ENCODE results near the gene SERPINE2.

SERPINE2 gene

DNA sequence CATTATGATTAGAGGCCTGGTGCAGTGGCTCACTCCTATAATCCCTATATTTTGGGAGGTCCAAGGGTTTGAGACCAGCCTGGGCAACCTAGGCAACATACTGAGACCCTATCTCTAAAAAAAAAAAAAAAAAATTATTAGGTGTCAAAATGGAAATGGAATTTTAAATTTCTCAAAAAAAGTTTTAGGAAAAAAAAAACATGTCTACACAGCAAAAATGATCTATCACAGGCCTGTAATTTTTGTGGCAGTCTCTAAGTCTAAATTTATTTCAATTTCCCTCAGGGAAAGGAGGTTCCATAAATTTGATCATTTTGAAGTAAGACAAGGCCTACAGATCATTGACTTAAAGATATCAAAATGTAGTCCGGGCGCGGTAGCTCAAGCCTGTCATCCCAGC is 65.5 kb downstream of the SERPINE2 start:
- DNase-seq (ENCODE audit: low spot score) = no peak

DNA sequence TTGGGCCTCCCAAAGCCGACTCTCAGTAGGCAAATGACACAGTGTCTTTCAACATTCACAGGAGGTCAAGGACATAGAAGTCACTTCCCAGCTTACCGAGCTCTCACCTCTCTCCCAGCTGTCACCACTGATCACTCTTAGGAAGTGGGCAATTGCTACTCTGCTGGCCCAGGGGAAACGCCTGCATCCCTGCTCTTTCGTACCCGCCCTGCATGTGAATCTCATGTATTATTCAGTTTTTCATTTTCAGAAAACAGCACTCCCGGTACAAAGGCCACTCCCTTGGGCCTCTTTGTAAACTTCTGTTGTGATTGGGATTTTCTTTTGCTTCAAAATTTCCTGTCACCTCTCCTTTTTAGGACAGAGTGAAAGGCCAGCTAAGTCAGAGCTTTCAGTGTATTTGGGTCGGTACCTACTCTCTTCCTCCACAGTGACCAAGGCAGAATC is 66.4 kb downstream of the SERPINE2 start:
- no peak for DNase-seq (ENCODE audit: low spot score)

DNA sequence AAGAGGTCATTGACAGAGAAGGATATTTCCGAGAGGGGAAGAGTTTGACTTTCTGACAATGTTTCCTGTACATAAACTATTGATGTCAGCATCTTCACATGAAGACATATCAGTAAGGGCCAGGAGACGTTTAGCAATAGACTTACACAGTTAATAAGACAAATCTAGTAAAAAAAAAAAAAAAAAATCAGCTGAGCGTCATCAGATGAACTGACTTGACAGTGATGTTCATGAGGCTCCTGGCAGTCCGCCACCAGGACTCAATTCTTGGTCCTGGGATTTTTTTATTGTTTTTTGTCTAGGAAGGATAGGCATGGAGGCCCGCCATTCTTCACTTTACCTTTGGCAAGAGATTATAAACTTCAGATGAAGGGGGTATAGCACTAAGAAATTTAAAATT is 67.4 kb downstream of the SERPINE2 start:
- no peak for DNase-seq (ENCODE audit: low spot score)

DNA sequence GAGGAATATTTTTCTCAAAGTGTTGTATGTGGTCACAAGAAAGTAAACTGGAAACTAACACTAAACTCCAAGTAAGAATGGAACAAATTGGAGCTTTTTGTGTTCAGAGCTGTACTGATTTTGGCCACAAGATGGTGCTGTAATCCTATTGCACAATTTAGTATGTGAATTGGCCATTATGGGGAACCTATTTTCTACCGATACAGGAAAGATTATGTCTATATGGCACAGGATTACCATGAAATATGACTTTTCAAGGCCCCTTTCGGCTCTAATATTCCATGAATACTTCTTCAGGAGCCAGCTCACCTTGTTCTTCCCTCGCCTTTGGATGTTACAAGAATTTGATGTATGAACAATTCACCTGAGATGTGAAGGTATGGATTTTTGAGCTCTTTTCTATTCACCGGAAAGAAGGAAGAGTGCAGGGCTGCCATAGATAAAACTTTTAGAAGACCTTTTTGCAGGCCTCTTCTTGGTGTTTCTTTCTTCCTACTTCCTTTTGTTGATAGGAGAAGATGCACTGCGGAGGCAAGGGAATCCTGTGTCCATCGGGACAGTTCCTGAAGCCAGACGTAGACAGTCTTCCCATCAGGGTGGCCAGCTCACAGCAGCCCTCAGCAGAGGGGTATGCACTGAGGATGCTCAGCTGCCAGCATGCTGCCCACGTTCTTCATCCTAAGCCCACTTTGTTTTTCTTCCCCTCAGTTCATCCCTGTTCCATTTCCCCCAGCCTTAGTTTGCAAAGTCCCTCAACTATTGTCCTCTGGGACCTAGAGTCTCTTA is 68.5 kb downstream of the SERPINE2 start:
- DNase-seq (ENCODE audit: low spot score) = no peak

DNA sequence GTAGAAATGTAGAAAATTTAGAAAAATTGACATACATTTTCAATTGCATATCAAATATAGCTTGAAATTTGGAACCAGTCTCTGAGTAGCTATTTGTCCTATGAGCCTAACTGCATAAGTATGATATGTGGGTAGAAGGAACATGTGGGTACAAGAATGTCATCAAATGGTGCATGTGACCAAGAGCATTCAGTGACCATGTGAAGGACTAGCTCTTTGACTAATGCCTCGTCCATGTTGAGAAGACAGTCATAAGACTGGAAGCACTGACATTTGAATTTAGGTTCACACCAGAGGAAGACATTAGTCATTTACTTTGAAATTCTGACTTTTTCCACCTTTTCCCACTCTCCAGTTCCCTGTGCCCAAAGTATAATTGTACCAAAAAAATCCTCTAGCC is 69.2 kb downstream of the SERPINE2 start:
- DNase-seq (ENCODE audit: low spot score) = no peak

DNA sequence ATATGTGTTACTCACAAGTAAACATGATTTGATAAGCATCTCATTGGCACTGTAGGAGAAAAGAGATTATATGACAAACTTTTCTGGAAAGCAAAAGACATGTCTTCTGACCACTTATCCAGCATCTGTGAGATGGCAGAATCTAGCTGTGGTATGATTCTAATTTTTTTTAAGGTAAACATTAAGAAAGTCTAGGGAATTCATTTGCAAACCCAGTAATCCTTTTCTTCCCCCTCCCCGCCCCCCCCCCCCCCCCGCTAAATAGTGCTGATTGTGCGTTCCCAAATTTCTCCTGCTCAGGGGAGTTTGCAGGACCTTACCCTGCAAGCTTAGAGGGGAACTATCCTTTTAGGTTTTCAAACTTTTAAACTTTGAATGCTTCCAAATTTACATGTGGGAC is 69.8 kb downstream of the SERPINE2 start:
- no peak for DNase-seq (ENCODE audit: low spot score)

DNA sequence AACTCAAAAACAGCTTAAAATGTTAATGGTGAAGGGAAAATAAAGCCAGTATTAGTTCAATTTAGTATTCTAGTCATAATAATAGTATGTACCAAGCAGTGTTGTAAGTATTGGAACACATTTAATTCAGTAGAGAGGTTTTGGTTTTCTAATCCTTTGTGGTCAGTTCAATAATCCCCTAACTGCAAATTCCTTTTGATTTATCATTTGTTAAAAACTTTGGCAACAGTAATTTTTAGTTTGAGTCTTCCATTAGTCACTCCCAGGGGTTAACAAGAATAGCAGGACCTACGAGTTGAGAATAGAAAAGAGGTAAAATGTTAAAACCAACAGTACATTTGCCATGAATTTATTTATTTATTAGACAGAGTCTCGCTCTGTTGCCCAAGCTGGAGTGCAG is 71.1 kb downstream of the SERPINE2 start:
- DNase-seq (ENCODE audit: low spot score) = no peak

DNA sequence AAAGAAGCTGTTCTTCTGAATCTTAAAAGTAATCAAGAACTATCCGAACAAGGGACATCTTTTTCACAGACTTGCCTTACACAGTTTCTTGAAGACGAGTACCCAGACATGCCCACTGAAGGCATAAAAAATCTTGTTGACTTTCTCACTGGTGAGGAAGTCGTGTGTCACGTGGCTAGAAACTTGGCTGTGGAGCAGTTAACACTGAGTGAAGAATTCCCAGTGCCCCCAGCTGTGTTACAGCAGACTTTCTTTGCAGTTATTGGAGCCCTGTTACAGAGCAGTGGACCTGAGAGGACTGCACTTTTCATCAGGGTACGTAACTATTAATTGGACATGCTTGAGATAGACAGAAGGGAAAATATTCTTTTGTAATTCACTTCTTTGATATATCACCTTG is 79.4 kb downstream of the SERPINE2 start:
- DNase-seq (ENCODE audit: low spot score) = no peak

DNA sequence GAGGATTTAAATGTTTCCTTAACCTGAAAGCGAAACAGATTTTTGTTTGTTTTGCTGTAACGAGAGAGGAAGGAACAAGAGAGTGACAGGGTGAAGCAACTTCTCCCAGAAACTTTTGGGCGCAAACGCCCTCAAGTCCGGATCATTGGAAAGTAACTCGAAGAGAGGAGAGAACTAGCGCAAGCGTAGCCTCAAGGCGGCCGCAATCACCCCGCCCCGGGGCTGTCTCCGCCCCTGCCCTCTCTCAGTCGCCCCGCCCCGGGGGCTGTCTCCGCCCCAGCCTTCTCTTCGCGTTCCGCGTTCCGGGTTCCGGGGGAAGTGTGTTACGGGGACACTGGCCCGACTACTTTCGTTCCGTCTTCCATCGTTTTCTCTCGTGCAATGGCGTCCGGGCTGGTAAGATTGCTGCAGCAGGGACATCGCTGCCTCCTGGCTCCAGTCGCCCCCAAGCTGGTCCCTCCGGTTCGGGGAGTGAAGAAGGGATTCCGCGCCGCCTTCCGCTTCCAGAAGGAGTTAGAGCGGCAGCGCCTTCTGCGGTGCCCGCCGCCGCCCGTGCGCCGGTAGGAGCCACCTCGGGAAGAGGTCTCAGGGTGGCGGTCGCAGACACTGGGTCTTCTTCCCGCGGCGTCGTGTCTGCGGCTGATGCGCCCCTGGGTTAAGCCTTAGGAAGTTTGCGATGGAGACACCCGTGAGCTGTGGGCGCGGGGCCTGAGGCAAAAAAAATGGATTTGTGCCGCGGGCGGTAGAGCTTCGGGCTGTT is 81.8 kb downstream of the SERPINE2 start, which contains the start of gene MRPL44:
Gene MRPL44 (plus strand): TSS at position 372 of the 760 bp plus-strand sequence. CDS start 10 bp downstream, at position 382.
- DNase-seq (ENCODE audit: low spot score) = peak; percentile 95

DNA sequence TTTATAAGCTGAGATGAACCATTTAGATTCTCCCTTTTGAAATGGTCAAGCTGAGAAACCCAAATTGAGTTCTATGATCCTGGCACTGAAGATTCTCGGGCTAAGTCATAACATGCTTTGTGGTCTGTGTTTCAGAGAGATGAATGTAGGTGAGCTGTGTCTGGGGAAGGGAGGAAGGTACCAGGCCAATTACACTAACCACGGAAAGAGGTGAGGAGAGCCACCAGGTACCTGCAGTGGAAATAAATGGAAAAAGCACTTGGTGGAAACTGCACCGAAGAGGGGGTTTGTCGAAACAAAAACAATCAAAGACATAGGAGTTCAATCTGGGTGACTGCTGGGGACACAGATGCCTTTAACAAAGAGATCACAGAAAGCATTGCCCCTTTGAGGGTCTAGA is 82.8 kb downstream of the SERPINE2 start:
- no peak for DNase-seq (ENCODE audit: low spot score)

DNA sequence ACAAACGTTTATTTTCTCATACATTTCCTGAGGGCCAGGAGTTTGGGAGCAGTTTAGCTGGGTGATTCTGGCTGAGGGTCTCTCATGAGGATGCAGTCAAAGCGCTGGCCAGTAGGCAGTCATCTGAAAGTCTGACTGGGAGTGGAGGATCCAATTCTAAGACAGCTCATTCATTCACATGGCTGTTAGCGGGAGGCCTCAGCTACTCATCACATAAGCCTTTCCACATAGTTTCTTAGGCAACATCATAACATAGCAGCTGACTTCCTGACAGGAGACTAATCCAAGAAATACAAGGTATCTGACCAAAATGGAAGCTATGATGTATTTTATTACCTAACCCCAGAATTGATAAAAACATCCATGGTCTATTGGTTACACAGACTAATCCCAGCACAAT is 84.7 kb downstream of the SERPINE2 start:
- peak; percentile 56 for DNase-seq (ENCODE audit: low spot score)

DNA sequence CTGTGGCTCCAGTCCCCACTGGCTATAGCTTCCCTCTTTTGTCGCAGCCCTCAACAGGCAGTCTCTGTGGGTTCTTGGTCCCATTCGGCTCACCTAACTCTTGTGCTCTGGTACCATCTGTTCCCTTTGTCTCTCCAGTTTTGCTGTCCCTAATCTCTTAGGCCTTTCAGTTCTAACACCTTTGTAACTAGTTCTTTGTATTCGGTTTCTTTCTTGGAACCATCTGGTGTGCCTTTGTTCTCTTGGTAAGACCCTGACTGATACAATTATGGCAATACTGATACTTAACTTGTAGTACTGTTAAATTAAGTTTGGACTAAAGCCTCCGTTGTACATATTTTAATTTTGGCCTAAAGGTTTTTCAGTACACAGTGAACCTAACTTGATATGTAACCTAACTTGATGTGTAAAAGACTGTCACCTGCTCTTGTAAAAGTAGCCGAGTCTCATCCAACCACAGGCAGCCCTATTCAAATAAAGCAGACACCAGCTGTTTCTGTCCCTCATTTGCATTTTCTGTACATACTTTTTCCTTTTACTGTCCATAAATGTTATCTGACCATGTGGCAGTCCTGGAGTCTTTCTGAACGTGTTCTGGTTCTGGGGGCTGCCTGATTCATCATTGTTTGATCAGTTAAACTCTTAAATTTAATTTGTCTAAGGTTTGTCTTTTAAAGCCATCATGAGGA is 86.7 kb downstream of the SERPINE2 start:
- DNase-seq (ENCODE audit: low spot score) = no peak

DNA sequence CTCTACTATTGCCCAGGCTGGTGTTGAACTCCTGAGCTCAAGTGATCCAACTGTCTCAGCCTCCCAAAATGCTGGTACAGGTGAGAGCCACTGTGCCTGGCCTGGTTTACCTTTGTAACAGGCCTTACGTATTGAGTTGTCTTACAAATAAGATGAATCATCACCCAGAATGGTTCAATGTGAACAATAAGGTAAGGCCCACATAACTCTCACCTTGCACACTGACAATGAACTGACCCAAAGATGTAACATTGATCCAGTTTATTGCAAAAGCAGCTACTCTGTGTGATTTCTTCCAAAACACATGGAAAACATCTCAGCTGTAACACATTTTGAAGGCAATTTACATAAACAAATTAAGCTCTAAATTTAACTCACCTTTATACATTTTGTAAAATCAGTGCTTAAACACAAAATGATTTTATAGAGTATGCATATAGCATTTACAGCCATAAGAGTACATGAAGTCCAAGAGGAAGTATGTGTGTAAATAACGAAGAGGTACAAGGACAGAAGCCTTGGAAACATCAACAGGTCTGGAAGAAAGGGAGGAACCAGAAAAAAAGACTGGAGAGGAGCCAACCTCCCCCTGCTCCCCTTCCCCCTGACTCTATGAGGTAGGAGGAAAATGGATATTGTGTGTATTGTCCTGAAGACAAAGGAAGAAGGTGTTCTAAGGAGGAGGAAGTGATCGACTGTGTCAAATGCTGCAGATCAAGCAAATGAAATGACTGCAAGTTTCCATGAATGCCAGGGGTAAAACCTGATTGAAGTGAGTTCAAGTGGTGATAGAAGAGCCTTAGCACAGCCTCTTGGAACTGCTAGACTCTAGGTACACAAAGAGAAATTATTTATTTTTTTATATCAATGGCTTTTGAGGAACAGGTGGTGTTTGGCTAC is 88.4 kb downstream of the SERPINE2 start:
- DNase-seq (ENCODE audit: low spot score) = no peak

DNA sequence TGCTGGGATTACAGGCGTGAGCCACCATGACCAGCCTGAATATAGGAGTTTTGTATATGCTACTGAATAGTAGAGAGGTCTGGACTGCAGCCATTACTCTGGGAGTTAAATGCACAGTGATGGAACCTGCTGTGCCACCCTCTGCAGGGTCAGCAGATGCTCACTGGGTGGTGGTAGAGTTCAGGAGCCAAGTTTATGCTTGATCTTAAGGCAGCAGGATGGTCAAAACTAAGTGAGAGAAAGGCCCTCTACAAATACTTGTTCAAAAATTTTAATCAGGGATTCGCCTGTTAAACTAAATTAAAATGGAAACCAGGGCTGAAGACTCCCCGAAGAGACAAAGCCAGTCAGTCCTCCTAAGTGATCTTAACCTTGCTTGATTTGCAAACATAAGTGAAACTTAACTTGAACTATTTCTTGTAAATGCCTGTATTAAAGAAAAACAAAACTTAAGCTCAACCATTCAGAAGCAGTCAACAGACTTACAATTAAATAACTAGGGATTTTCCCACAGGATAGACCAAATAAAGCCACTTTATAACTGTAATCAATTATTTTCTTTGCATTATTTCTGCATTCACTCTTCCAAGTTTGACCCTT is 89.7 kb downstream of the SERPINE2 start:
- no peak for DNase-seq (ENCODE audit: low spot score)

DNA sequence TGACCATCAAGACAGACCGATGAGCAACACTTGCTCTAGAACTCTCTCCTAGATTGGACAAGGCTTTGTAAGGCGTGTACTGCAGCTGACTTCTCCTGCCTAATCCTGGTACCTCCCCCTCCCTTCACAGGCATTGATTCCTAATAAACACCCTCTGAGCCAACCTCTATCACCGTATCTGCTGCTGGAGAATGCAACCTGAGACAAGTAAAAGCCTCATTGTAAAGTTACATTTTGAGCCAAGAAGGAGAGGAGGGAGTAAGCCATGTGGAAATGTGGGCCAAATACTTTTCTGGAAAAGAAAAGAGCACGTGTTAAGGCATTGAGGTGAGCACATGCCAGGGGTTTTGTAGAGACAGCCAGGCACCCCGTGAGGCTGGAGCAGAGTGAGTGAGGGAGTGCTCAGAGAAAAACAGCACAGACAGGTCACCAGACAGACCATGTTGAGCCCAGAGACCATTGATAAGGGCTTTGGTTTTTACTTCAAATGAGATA is 91.3 kb downstream of the SERPINE2 start:
- DNase-seq (ENCODE audit: low spot score) = no peak

DNA sequence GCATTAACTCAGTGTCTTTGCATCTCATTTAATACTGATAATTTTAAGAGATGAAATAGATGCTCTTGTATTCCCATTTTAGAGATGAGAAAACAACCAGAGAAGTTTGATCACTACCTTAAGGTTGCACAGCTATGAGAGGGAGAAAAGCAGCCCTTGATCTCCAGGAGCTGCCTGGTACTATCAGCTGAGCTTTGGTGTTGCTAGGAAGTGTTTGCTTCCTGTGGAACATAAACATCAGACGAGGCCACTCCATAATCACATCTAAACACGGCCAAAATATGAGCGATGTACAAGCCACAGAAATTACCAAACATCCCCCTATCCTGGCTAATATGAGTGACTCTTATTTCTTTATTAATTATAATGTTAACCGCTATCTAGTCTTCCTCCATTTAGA is 93.3 kb downstream of the SERPINE2 start:
- no peak for DNase-seq (ENCODE audit: low spot score)

DNA sequence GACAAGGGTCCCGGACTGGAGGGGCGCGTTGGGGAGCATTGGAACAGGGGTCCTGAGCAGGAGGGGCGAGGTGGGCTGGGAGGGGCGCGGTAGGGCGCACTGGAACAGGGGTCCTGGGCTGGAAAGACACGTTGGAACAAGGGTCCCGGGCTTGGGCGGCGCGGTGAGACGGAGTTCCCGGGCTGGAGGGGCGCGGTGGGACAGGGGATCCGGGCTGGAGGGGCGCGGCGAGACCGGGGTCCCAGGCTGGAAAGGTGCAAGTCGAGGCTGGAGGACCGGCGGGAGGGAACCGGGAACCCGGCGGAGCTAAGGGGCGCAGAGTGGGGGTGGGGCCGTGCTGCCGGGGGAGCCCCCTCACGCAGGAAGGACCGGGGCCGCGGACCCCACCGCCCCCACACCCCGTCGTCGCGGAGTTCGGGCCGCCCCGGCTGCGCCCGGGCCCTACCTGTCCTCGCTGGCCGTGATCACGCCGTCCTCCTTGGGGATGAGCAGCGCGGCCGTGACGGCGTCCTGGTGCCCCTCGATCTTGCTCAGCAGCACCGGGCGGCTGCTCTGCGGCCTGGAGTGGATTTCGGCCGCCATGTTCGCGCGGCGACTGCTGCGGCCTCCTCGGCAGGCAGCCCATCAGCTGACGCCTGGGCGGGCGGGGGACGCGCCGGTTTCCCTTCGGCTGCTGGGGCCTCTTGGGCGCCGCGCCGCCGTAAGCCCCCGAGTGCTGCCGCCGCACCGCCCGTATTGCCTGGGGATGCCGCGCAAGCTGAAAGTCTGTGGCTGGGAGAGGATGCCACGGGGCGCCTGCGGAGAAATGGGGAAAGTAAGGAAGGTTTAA is 94.2 kb downstream of the SERPINE2 start, which contains the start of gene WDFY1:
Gene WDFY1 (minus strand): TSS at position 633 of the 829 bp plus-strand sequence. CDS start 51 bp downstream, at position 582.
- DNase-seq (ENCODE audit: low spot score) = peak; percentile 97

DNA sequence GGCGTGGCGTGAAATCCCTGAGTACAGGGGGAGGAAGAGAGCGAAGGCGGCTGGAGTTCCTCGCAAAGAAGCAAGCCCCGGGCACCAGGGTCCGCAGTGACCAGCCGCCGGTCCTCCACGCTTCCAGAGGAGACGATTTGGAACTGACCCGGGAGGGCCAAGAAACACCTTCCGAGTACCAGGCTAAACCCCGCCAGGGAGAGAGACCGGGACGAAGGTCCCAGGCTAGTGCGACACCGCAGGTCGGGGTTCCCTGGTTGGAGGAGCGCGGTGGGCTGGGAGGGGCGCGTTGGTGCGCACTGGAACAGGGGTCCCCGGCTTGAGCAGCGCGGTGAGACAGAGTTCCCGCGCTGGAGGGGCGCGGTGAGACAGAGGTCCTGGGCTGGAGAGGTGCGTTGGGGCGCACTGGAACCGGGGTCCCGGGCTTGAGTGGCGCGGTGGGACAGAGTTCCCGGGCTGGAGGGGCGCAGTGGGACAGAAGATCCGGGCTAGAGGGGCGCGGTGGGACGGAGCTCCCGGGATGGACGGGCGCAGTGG is 94.9 kb downstream of the SERPINE2 start:
- peak; percentile 38 for DNase-seq (ENCODE audit: low spot score)

DNA sequence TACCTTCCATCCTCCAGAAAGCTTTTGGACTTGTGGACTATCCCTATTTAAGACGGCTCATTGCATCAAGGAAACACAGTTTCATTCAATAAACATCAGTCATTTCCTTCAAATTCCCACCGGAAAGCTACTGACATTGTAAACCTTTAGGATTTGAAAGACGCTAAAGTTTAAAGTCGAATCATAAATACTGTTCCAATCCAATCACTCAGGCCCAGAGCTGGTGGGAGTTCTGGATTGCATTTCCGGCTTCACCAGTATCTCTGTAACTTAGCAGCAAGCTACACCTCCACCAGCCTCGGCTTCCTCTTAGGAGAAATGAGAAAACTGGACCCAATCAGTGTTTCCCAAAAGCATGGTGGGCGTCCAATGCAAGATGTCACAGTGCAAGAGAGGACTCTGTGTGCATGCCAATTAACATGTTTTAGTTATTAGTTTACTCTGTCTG is 95.5 kb downstream of the SERPINE2 start:
- peak; percentile 58 for DNase-seq (ENCODE audit: low spot score)

DNA sequence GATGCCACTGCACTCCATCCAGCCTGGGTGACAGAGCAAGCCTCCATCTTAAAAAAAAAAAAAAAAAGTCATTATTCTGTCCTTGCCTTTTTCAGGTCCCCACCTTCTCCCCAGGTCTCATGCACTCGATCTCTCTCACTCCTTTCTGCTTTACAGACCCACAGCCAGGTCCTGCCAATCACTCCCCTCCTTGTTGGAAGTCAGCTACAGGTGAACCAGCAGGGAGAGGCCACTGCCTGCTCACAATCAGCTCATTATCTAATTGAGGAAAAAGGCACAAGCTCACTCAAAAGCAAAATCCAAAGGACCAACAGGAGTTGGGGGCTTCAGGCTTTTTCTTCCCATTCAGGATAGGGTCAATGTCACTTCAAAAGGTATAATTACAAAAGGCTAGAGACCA is 96.0 kb downstream of the SERPINE2 start:
- DNase-seq (ENCODE audit: low spot score) = no peak

Measured in AG08396 (cell line).